IPS-18c (cell line): Measurements from ENCODE around the gene ERAP2.

Source experiments
- H3K4me3 ChIP-seq: 2 replicates; pipeline ENCODE4 v1.7.0; 2013; ENCODE audit warnings: low read depth, mild to moderate bottlenecking, low read length, moderate library complexity; ENCODE audit not compliant: insufficient read depth
- H3K9me3 ChIP-seq: one replicate; pipeline ENCODE4 v1.6.1; 2013; ENCODE audit warnings: mild to moderate bottlenecking, low read length, moderate library complexity; ENCODE audit not compliant: control insufficient read depth, insufficient read depth

The ERAP2 gene

DNA sequence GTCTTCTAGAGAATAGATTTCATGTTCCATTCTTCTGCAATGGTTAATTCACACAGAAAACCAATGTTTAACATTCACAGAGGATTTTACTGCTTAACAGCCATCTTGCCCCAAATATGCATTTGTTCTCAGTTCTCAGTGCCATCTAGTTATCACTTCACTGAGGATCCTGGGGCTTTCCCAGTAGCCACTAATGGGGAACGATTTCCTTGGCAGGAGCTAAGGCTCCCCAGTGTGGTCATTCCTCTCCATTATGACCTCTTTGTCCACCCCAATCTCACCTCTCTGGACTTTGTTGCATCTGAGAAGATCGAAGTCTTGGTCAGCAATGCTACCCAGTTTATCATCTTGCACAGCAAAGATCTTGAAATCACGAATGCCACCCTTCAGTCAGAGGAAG lies 3.4 kb downstream of the ERAP2 start:
- Histone ChIP-seq H3K4me3 (no peak overlapping the region), H3K9me3 (no peaks in the 10 kb centered on the region)

DNA sequence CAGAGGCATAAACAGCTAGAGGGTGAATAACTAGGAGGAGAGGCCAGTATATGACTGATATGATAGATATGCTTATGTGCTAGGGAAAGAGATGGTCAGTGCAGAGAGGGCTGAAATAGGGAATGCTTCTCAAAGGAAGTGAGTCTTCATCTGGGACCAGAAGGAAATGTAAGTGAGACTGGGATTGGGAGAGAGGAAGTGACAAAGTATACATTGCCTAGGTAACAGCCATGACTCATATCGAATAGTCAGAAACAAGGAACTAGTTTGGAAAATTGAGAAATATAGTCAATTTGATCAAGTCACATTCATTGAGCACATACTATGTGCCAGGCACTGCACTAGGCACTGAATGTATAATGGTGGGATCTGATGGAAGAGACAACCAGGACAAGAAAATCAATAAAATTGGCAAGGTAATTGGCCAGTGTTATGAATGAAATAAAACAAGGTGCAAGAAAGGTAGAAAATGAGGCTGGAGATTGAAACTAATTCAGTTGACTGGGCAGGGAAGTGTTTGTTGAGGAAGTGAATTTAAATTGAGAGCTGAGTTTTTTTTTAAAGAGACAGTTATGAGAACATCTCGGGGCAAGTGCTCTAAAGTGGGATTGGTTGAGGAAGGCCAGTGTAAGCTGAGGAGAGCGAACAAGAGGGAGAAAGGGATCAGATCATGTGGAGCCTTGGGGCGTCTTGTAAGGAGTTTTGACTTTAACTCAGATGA lies 4.3 kb downstream of the ERAP2 start:
- Histone ChIP-seq H3K4me3 (no peak overlapping the region), H3K9me3 (no peaks in the 10 kb centered on the region)

DNA sequence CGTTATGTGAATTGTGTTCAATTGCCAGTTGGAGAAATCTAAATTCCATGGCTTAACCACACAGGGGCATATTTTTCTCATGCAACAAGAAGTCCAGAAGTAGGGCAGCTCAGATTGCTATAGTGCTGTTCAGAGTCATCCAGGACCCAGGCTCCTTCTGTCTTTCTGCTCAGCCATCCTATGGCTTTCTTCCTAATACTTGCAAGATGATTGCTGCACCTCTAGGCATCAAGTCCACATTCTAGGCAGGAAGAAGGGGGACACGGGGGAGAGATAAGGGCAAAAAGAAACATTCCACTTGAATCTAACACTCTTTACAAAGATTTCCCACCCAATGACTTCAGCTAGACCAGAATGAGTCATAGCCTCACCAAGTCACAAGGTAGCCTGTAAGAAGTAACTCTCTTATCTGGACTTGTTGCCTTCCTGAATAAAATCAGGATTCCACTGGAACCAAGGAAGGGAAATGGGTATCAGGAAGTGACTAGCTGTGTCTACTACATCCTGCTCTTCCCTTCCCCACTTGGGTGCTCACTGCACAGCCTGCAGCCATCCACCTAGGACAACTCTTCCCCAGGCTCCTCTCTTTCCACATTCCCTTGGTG lies 5.3 kb downstream of the ERAP2 start:
- Histone ChIP-seq H3K4me3 (no peak overlapping the region), H3K9me3 (no peaks in the 10 kb centered on the region)

DNA sequence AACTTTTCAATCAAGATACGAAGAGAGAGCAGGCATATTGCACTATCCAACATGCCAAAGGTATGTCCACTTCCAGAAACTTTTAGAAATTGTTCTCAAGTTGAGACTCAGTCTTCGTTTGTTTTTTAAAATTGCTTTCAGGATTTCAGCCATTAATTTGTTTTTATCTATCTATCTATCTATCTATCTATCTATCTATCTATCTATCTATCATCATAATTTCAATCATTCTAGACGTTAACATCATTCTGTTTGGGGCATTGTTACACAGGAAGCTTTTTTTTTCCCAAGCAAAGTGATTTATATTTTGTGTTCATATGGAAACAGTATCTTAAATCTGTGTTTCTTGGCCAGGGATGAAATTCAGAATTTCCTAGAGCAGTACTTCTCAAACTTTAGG lies 7.6 kb downstream of the ERAP2 start:
- no peak overlapping the region for H3K4me3 ChIP-seq

DNA sequence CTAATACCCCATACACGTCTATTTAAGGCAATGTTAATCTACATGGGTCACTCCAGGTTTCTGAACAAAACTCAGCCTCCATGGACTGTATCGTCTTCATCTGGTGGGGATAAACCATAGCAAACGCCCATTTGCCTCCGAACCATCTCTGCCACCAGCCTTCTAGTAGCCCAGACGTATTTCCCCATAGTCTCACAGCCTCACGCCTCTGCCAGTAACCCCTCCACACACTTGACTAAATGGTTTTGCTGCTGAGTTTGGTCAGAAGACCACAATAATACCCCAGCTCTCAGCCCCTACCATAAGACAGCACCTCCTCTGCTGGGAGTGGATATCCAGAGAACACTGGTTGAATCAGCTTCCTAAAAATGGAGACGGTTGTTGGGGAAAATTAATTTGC lies 8.7 kb downstream of the ERAP2 start:
- no peaks in the 10 kb centered on the region for H3K9me3 ChIP-seq

More for the DNA sequence above, 7.6 kb downstream of the ERAP2 start:
- no peaks in the 10 kb centered on the region for H3K9me3 ChIP-seq

DNA sequence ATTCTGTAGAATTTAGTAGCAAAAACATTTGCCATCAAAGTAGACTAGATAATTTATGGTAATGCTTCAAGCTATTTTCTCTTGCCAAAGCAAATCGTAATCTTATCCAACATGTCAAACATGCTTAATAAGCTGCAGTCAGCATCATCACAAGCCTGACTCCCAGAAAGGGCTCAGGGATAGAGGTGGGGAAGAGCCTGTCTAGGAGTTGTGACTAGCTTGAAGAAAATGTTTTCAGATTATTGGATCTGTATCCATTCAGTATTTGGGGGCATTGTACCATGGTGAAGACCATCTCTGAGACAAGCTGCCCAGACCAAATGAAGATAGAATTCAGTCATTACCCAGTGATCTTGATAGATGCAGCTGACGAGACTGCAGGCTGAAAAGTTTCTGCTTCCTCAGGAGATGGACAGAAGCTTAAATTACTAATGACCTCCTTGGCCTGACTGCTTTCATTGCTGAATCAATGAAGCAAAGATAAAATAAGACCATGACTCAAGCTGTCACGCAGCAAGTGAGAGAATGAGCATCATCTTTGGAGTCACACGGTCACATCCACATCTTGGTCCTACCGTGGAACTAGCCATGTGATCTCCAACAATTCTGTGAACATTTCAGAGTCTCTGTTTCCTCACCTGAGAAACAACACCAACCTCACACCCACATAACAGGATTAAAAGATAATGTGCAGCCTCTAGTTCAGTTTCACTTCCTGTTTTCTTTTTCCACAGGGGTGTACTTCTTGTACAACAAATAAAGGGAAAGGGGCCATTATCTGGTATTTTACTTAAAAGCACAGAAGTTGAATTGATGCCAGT lies 9.4 kb downstream of the ERAP2 start:
- Histone ChIP-seq H3K4me3 (no peak overlapping the region), H3K9me3 (no peaks in the 10 kb centered on the region)

More for the DNA sequence above, 8.7 kb downstream of the ERAP2 start:
- H3K4me3 ChIP-seq: no peak overlapping the region

DNA sequence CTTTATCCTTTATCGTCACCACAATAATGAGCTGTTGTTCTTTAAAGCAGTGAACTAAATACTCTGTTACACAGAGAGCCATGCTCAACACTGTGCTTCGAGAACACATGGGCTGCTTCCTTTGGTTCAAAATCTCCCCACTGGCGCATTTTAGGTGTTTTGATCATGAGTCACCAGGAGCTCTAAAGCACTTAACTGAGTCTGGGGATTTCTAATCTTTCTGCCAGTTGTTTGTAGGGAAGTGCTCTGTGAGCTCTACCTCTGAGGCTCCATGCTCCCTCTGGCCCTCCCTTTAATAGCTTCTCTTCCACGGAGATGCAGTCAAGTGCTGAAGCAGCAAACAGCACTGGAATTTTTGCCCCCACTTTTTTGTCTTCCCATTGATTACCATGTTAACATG lies 17.0 kb downstream of the ERAP2 start:
- no peak overlapping the region for H3K4me3 ChIP-seq
- H3K9me3 ChIP-seq: no peaks in the 10 kb centered on the region

DNA sequence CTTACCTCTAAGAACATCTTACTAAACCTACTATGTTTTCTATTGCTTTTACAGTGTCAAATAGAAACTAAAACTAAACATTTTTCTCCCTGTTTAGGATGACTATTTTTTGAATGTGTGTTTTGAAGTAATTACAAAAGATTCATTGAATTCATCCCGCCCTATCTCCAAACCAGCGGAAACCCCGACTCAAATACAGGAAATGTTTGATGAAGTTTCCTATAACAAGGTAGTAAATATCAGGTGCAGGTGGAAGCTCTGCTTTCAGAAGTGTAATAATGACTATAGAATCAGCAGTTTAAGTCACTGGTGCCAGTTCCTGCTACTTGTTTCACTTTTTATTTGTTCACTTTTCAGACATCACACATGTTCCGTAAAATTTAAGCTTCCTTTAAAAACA lies 20.0 kb downstream of the ERAP2 start:
- H3K9me3 ChIP-seq: no peaks in the 10 kb centered on the region
- no peak overlapping the region for H3K4me3 ChIP-seq

DNA sequence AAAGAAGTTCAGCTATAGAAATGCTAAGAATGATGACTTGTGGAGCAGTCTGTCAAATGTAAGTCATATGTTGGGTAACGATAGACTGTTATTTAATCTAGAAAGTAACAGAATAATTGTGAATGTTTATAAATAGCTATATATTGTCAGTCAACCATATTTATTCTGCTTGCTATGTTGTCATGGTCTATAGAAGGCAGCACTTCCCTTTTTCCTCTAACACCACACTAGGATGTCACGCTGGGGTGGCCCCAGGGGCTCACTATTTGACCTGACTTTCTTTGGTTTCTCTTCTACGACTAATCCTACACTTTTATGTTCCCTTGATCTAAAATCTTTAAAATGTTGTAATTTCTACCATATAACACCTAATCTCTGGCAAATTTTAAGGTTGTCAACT lies 20.5 kb downstream of the ERAP2 start:
- no peak overlapping the region for H3K4me3 ChIP-seq
- no peaks in the 10 kb centered on the region for H3K9me3 ChIP-seq

DNA sequence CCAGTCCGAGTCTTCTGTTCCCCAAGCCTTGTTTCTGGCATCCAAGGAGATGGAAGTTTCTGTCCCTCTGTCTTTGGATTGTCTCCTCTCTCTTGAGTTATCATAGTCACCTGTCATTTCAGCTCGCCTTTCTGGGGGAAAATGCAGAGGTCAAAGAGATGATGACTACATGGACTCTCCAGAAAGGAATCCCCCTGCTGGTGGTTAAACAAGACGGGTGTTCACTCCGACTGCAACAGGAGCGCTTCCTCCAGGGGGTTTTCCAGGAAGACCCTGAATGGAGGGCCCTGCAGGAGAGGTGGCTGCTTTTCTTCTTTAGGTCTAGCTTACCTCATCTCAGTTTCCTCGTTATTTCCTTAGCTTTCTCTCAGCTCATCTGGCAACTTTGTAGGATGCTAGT lies 25.1 kb downstream of the ERAP2 start:
- Histone ChIP-seq H3K4me3 (no peak overlapping the region), H3K9me3 (no peaks in the 10 kb centered on the region)

DNA sequence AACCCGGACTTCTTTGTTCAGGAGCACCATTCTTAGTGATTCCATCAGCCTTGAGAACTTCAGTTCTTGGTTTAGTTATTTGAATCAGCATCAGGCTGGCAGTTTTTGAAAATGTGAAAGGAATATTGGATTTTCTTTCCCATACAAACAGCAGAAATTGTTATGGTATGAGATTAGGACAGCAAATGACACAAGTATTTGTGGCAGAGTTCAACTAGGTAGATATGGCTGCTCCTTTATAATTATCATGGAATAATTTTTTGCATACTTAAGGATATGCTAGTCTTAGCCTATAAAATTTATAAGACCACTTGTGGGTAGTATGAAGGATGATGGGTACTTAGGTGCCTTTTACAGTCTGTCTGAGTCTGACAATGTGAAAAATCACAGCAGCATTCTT lies 25.5 kb downstream of the ERAP2 start:
- Histone ChIP-seq H3K4me3 (no peak overlapping the region), H3K9me3 (no peaks in the 10 kb centered on the region)

DNA sequence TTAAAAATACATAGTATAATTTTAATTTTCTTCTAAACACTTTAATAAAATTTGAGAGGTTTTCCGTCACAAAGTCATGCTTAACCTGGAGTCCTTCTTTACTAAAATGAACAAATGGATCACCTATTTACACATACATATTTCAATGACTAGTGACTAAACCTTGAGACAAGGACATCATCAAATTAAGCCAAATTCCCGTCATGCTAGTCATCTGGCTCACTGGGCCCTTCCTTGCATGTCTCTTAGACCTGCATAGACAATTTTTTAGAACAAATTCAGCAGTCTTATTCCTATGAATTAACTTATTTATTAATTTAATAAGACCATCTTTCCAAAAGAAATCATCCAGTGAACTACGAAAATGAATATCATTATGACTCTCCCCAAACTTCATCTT lies 26.6 kb downstream of the ERAP2 start:
- no peaks in the 10 kb centered on the region for H3K9me3 ChIP-seq

DNA sequence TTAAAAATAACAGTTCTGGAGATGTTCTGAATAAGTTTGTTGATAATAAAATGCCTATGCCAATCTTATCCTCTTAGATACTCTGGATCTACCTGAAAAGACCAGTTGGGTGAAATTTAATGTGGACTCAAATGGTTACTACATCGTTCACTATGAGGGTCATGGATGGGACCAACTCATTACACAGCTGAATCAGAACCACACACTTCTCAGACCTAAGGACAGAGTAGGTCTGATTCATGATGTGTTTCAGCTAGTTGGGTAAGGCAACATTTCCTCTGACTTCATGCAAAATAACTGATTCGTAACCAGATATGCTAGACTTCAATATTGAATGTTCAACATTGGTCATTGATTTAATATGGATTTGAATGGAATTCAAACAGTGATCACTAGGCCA lies 27.0 kb downstream of the ERAP2 start:
- H3K4me3 ChIP-seq: no peak overlapping the region
- no peaks in the 10 kb centered on the region for H3K9me3 ChIP-seq

More for the DNA sequence above, 26.6 kb downstream of the ERAP2 start:
- no peak overlapping the region for H3K4me3 ChIP-seq

DNA sequence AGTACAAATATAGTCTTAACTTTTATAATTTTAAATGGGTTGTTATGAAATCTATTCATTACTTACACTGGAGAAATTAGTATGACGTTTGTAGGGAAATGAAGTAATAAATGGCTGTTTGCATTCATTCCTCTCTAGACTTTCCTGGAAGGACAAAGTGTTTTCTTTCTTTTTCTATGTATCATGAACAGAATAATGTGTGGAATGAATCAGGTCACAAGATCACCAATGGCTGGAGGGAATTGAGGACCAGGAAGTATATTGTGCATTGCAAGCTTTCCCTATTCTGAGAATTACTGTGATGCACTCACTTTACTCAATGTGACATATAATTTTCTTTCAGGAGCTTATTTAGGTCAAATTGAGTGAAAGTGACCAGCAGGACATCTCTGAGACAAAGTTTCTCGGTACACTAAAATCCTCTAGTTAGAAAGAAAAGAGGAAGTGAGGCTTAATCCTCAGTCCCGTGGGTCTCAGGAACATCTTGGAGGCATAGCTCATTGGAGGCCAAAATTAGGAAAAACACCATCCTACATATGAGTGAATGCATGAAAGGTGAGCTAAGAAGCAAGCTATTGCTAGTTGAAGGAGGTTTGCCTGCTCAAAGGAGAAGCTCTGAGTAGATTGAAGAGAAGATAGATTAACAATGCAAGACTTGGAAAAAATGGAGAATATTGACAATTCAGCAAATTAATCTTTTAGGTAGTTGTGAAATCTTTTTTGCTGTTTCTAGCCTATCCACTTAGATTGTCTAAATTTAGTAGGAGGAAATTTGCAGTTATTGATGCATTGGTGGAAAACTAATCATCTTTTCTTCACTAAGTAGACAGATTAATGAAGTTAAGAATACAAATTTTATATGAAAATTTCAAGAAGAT lies 28.0 kb downstream of the ERAP2 start:
- H3K4me3 ChIP-seq: no peak overlapping the region

DNA sequence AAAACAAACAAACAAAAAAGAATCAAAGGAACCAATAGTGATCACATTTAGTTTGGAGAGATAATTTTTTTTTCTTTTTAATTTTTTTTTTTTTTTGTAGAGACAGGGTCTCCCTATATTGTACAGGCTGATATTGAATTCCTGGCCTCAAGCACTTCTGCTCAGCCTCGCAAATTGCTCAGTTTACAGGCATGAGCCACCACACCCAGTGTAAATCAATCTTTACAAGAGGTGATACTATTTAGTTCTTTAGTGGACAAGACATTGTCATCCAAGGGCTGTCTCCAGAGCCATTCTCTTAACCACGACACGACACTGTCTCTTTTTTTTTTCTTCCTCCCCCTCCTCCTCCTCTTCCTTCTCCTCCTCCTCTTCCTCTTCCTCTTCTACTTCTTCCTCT lies 29.6 kb downstream of the ERAP2 start:
- H3K4me3 ChIP-seq: no peak overlapping the region

More for the DNA sequence above, 28.0 kb downstream of the ERAP2 start:
- H3K9me3 ChIP-seq: no peaks in the 10 kb centered on the region

DNA sequence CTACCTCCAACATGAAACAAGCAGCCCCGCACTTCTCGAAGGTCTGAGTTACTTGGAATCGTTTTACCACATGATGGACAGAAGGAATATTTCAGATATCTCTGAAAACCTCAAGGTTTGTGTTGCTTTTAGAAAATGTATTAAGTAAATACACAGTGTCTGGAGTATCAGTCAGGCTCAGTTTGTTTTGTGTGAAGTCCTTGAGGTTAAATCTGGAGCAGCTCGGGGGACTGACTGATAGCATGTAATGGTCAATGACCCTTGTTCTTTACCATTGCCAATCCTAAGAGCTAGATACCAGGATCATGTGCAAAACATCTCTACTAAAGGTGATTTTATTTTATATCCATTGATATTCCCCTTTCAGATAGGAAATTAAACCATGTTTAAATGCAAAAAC lies 32.7 kb downstream of the ERAP2 start:
- no peaks in the 10 kb centered on the region for H3K9me3 ChIP-seq
- no peak overlapping the region for H3K4me3 ChIP-seq

More for the DNA sequence above, 29.6 kb downstream of the ERAP2 start:
- H3K9me3 ChIP-seq: no peaks in the 10 kb centered on the region

DNA sequence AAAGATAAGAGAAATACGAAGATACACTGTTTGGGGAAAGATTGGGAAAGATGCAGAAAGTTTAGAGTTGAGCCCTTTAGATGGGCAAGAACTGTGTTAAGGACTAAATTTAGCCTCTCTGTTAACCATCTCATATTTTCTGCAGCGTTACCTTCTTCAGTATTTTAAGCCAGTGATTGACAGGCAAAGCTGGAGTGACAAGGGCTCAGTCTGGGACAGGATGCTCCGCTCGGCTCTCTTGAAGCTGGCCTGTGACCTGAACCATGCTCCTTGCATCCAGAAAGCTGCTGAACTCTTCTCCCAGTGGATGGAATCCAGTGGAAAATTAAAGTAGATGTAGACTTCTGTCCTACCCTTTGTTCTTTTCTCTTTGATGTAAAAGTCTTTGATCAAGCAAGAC lies 33.1 kb downstream of the ERAP2 start:
- Histone ChIP-seq H3K4me3 (no peak overlapping the region), H3K9me3 (no peaks in the 10 kb centered on the region)
